Hematopoietic multipotent progenitor cell treated with erythropoietin and hydrocortisone succinate and interleukin-3 and kit ligand, for 17 days (in vitro differentiated cells): ENCODE measurements around the gene STS.

Experiments used
- DNase-seq: peaks from one replicate; pipeline ENCODE4 v3.0.0-alpha.2; 2015; ENCODE audit warnings: low spot score

The STS gene

GRCh38 chrX:7147413-7147977 is at the start of gene STS:
Gene STS (plus strand): TSS chrX:7147712. CDS start chrX:7253200, 105,488 bp downstream.
- DNase-seq: peak; percentile 3

GRCh38 chrX:7100022-7100421 is 47.5 kb upstream of the STS start:
- DNase-seq: no peak

- no peak for DNase-seq
These were observed 45.4 kb upstream of the STS start for GRCh38 chrX:7102119-7102518.

GRCh38 chrX:7106649-7107048 is 40.9 kb upstream of the STS start:
- DNase-seq: no peak

- DNase-seq: no peak
These were observed 39.5 kb upstream of the STS start for GRCh38 chrX:7108030-7108429.

GRCh38 chrX:7109049-7109531 is 38.4 kb upstream of the STS start:
- no peak for DNase-seq

- DNase-seq: no peak
These were observed 37.4 kb upstream of the STS start for GRCh38 chrX:7109838-7110793.

GRCh38 chrX:7110821-7111276 is 36.7 kb upstream of the STS start:
- DNase-seq: no peak

GRCh38 chrX:7111518-7111917 is 36.0 kb upstream of the STS start:
- no peak for DNase-seq

- DNase-seq: no peak
These were observed 35.4 kb upstream of the STS start for GRCh38 chrX:7112071-7112470.

- no peak for DNase-seq
These were observed 32.0 kb upstream of the STS start for GRCh38 chrX:7115557-7115956.

GRCh38 chrX:7116081-7116480 is 31.4 kb upstream of the STS start:
- DNase-seq: no peak

GRCh38 chrX:7117587-7117986 is 29.9 kb upstream of the STS start:
- DNase-seq: no peak

- DNase-seq: no peak
These were observed 27.3 kb upstream of the STS start for GRCh38 chrX:7119950-7120877.

- DNase-seq: no peak
These were observed 26.7 kb upstream of the STS start for GRCh38 chrX:7120878-7121219.

GRCh38 chrX:7127056-7127455 is 20.5 kb upstream of the STS start:
- no peak for DNase-seq

GRCh38 chrX:7131621-7132020 is 15.9 kb upstream of the STS start:
- DNase-seq: no peak

GRCh38 chrX:7132335-7133049 is 15.0 kb upstream of the STS start:
- peak; percentile 17 for DNase-seq

GRCh38 chrX:7133050-7133440 is 14.5 kb upstream of the STS start:
- DNase-seq: no peak

GRCh38 chrX:7134981-7135380 is 12.5 kb upstream of the STS start:
- no peak for DNase-seq

GRCh38 chrX:7139202-7140081 is 8.1 kb upstream of the STS start:
- no peak for DNase-seq
